HG03558 (cell line): ENCODE measurements around the gene SLC35B2.

Experiments used
- ATAC-seq: cut with Tn5 transposase; IDR thresholded peaks from one replicate; pipeline ENCODE4 v1.9.1; 2021; ENCODE audit warnings: moderate number of reproducible peaks; ENCODE audit not compliant: unreplicated experiment; ENCODE audit errors: extremely low read depth

The SLC35B2 gene

GRCh38 chr6:44286747-44287146 is 29.4 kb upstream of the SLC35B2 start:
- no peak for ATAC-seq

- no peak for ATAC-seq
These were observed 28.9 kb upstream of the SLC35B2 start for GRCh38 chr6:44286285-44286565.

GRCh38 chr6:44285552-44286284 is 28.4 kb upstream of the SLC35B2 start:
- ATAC-seq = no peak

GRCh38 chr6:44284867-44285266 is 27.5 kb upstream of the SLC35B2 start:
- ATAC-seq = no peak

GRCh38 chr6:44284121-44284520 is 26.8 kb upstream of the SLC35B2 start:
- ATAC-seq = no peak

GRCh38 chr6:44278774-44279697 is 21.7 kb upstream of the SLC35B2 start:
- no peak for ATAC-seq

GRCh38 chr6:44278315-44278714 is 21.0 kb upstream of the SLC35B2 start:
- ATAC-seq = no peak

GRCh38 chr6:44277763-44278162 is 20.4 kb upstream of the SLC35B2 start:
- no peak for ATAC-seq

GRCh38 chr6:44276667-44277640 is 19.6 kb upstream of the SLC35B2 start:
- ATAC-seq = no peak

- ATAC-seq = no peak
These were observed 18.7 kb upstream of the SLC35B2 start for GRCh38 chr6:44275749-44276648.

GRCh38 chr6:44275271-44275748 is 18.0 kb upstream of the SLC35B2 start:
- ATAC-seq = no peak

GRCh38 chr6:44273617-44274016 is 16.3 kb upstream of the SLC35B2 start:
- ATAC-seq = no peak

GRCh38 chr6:44272999-44273566 is 15.8 kb upstream of the SLC35B2 start:
- no peak for ATAC-seq

- no peak for ATAC-seq
These were observed 15.2 kb upstream of the SLC35B2 start for GRCh38 chr6:44272529-44272928.

GRCh38 chr6:44271914-44272313 is 14.6 kb upstream of the SLC35B2 start:
- ATAC-seq = no peak

- ATAC-seq = no peak
These were observed 14.0 kb upstream of the SLC35B2 start for GRCh38 chr6:44271406-44271723.

- no peak for ATAC-seq
These were observed 13.4 kb upstream of the SLC35B2 start for GRCh38 chr6:44270526-44271405.

GRCh38 chr6:44269921-44270525 is 12.7 kb upstream of the SLC35B2 start, which contains the start of gene TMEM151B:
Gene TMEM151B, plus strand, starts transcription at chr6:44270450. Its CDS starts 293 bp downstream, at chr6:44270743.
- ATAC-seq = no peak
